GM12872 (cell line): Measurements from ENCODE around the gene ZDHHC1.

ENCODE experiments used
- TF ChIP-seq, protein P1 (sequence below): IDR thresholded peaks from 3 replicates; pipeline ENCODE4 v1.5.1; 2011; ENCODE audit warnings: low read depth, mild to moderate bottlenecking, low read length, moderate library complexity; ENCODE audit not compliant: insufficient read depth

Gene ZDHHC1

GRCh38 chr16:67395105-67395457 lies 21.2 kb downstream of the ZDHHC1 start:
- TF ChIP-seq, protein P1, sequence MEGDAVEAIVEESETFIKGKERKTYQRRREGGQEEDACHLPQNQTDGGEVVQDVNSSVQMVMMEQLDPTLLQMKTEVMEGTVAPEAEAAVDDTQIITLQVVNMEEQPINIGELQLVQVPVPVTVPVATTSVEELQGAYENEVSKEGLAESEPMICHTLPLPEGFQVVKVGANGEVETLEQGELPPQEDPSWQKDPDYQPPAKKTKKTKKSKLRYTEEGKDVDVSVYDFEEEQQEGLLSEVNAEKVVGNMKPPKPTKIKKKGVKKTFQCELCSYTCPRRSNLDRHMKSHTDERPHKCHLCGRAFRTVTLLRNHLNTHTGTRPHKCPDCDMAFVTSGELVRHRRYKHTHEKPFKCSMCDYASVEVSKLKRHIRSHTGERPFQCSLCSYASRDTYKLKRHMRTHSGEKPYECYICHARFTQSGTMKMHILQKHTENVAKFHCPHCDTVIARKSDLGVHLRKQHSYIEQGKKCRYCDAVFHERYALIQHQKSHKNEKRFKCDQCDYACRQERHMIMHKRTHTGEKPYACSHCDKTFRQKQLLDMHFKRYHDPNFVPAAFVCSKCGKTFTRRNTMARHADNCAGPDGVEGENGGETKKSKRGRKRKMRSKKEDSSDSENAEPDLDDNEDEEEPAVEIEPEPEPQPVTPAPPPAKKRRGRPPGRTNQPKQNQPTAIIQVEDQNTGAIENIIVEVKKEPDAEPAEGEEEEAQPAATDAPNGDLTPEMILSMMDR: no peak

DNA sequence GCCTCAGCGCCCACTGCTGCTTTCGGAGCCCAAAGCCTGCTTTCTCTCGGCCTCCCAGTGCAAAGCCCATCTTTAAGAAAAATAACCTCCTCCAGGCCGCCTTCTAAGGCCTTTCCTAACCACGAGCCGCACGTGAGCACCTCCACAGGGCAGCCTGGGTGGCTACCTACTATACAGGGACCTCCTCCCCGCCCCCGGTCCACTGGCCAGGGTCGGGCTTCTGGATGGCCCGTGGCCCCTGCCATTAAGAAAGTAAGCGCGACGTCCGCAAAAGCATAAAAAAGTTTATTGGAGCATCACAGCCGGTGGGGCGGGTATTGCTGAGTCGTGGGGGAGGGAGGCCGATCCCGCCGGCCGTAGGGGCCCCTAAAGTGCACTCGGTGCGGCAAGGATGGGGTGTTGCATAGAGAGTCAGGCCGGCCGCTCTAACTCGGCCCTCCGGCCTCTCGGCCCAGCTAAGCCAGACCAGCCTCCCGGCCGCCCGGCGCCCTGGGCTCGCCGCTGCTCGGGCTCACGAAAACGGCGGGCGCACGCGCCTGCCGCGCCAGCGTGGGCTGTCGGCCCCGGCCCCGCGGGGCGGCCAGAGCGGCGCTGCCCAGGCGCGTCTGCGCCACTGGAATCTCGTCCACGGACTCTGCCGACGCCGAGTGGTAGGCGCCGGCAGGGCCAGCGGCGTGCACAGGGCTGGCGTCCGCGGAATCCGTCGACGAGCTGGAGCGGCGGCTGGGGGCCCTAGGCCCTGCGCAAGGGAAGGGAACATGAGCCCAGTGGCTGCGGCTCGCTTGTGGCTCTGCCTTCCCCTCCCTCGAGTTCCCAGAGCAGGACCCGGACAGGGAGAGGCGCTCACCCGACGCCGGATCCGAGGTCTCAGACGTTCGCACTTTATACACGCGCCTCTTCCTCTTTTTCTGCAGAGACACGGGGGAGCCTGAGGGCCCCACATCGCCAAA lies 21.8 kb downstream of the ZDHHC1 start:
- TF ChIP-seq, protein P1: no peak

GRCh38 chr16:67393788-67394154 lies 22.5 kb downstream of the ZDHHC1 start:
- TF ChIP-seq, protein P1: no peak

GRCh38 chr16:67393111-67393787 lies 23.0 kb downstream of the ZDHHC1 start, which contains the start of gene TPPP3:
Gene TPPP3 (minus strand): TSS chr16:67393498. CDS start chr16:67391111, 2,387 bp downstream.
- TF ChIP-seq, protein P1: 0 out of 3 replicates have a peak, but pooled peaks have one; percentile 27

- TF ChIP-seq, protein P1: no peak
Observed at GRCh38 chr16:67392301-67393059, 23.8 kb downstream of the ZDHHC1 start.

DNA sequence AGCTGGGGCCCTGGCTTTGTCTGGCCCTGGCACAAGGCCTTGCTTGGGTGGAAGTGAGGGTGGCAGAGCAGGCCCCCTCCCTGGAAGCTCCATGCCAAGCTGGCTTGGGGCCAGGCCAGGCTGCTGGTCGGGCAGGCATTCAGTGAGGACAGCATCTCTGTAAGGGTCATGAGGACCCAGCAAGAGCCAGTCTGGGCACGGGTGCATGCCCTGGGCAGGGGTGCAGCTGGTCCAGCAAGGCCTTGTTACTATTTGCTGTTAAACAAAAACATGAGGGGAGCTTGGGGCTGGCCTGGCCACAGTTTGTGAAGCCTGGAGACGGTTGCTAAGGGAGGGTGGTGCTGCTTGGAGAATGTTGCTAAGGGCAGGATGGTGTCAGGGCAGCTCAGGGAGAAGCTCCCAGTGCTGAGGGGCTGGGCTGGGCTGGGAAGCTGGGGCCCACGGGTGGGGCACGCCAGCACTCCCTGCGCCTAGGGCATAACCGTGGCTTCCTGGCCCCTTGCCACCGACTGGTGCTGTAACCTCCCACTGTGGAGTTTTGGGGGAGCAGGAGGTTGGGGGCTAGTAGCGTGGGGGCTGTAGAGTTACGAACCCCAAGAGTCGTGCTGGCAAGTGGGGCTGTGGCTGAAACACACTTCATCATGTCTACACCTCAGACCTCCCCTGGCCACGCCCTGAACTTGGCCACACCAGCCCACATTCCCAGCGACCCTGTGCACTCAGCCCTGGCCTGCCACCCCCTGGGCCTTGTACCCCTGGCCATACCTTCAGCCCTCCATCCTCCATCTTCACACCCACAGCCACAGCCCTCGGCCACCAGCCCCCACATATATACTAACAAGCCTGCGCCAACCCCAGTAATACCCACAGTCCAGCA lies 24.6 kb downstream of the ZDHHC1 start:
- TF ChIP-seq, protein P1: no peak
